HepG2 (cell line): ENCODE data around the gene CTRB2. TPM values are rescaled to one million over a fixed set of nuclear protein-coding genes. Genes with fewer than 3 reads are reported as not detected.

ENCODE experiments used
- AGO1 ChIP-seq: fragments of 200-400 bp; formaldehyde crosslinking; IDR thresholded peaks from 2 replicates; pipeline ENCODE4 v1.6.1; 2017; ENCODE audit warnings: mild to moderate bottlenecking, low read depth, low read length, moderate library complexity; ENCODE audit not compliant: poor library complexity, severe bottlenecking
- AHR ChIP-seq: IDR thresholded peaks from 2 replicates; pipeline ENCODE4 v1.6.1; 2018; ENCODE audit warnings: missing genetic modification reagents, missing compliant biosample characterization
- CHCHD3 ChIP-seq: sonication (generic); formaldehyde crosslinking; IDR thresholded peaks from 2 replicates; pipeline ENCODE4 v1.8.0; 2022; ENCODE audit warnings: mild to moderate bottlenecking, missing genetic modification reagents, moderate library complexity
- DNMT3B ChIP-seq: conservative IDR thresholded peaks from 2 replicates; pipeline ENCODE4 v1.6.1; 2016; ENCODE audit warnings: missing biosample characterization, control low read depth
- EEA1 ChIP-seq: sonication (generic); formaldehyde crosslinking; IDR thresholded peaks from 2 replicates; pipeline ENCODE4 v1.5.1; 2020; ENCODE audit warnings: mild to moderate bottlenecking, missing genetic modification reagents, borderline replicate concordance
- EHMT2 ChIP-seq: fragments of 200-600 bp; sonication (generic); IDR thresholded peaks from 2 replicates; pipeline ENCODE4 v1.7.0; 2017; ENCODE audit warnings: antibody characterized with exemption, low read depth, low read length, borderline replicate concordance
- ERF ChIP-seq: IDR thresholded peaks from 2 replicates; pipeline ENCODE4 v1.6.1; 2018; ENCODE audit warnings: missing biosample characterization, missing genetic modification reagents
- MEF2D ChIP-seq: sonication (generic); formaldehyde crosslinking; IDR thresholded peaks from 2 replicates; pipeline ENCODE4 v1.5.1; 2020; ENCODE audit warnings: mild to moderate bottlenecking, missing genetic modification reagents
- PAX8 ChIP-seq: sonication (generic); formaldehyde crosslinking; IDR thresholded peaks from 2 replicates; pipeline ENCODE4 v1.8.0; 2022; ENCODE audit warnings: mild to moderate bottlenecking, missing genetic modification reagents, borderline replicate concordance
- SMAD9 ChIP-seq: sonication (generic); formaldehyde crosslinking; IDR thresholded peaks from 2 replicates; pipeline ENCODE4 v1.5.1; 2020; ENCODE audit warnings: mild to moderate bottlenecking, missing genetic modification reagents
- TAF1 ChIP-seq: sonication (generic); formaldehyde crosslinking; IDR thresholded peaks from 2 replicates; pipeline ENCODE4 v1.4.0; 2020; ENCODE audit warnings: missing genetic modification reagents
- TP53 ChIP-seq: sonication (generic); formaldehyde crosslinking; conservative IDR thresholded peaks from 2 replicates; pipeline ENCODE4 v1.4.0; 2020; ENCODE audit warnings: missing genetic modification reagents
- ZFP1 ChIP-seq: IDR thresholded peaks from 2 replicates; pipeline ENCODE4 v1.6.1; 2016
- ZNF230 ChIP-seq: sonication (generic); formaldehyde crosslinking; IDR thresholded peaks from 2 replicates; pipeline ENCODE4 v1.4.0; 2020; ENCODE audit warnings: mild to moderate bottlenecking, missing genetic modification reagents
- ZNF280B ChIP-seq: sonication (generic); formaldehyde crosslinking; IDR thresholded peaks from 2 replicates; pipeline ENCODE4 v1.5.0; 2020; ENCODE audit warnings: missing genetic modification reagents, mild to moderate bottlenecking, borderline replicate concordance
- ZNF333 ChIP-seq: sonication (generic); formaldehyde crosslinking; IDR thresholded peaks from 2 replicates; pipeline ENCODE4 v1.4.0; 2020; ENCODE audit warnings: mild to moderate bottlenecking, missing genetic modification reagents, borderline replicate concordance
- ZNF382 ChIP-seq: sonication (generic); formaldehyde crosslinking; IDR thresholded peaks from 2 replicates; pipeline ENCODE4 v1.5.0; 2020; ENCODE audit warnings: missing genetic modification reagents, mild to moderate bottlenecking, borderline replicate concordance
- ZNF431 ChIP-seq: sonication (generic); formaldehyde crosslinking; IDR thresholded peaks from 2 replicates; pipeline ENCODE4 v1.9.0; 2022; ENCODE audit warnings: missing genetic modification reagents, low read depth, mild to moderate bottlenecking, borderline replicate concordance
- ZNF574 ChIP-seq: sonication (generic); formaldehyde crosslinking; IDR thresholded peaks from 2 replicates; pipeline ENCODE4 v1.4.0; 2020; ENCODE audit warnings: missing genetic modification reagents
- ZNF644 ChIP-seq: IDR thresholded peaks from 2 replicates; pipeline ENCODE4 v1.6.1; 2016; ENCODE audit warnings: low read depth
- ZNF678 ChIP-seq: sonication (generic); formaldehyde crosslinking; IDR thresholded peaks from 2 replicates; pipeline ENCODE4 v1.4.0; 2020; ENCODE audit warnings: mild to moderate bottlenecking, missing genetic modification reagents
- ZNF75D ChIP-seq: sonication (generic); formaldehyde crosslinking; IDR thresholded peaks from 2 replicates; pipeline ENCODE4 v1.8.1; 2023; ENCODE audit warnings: missing genetic modification reagents, mild to moderate bottlenecking, borderline replicate concordance
- polyA plus RNA-seq, 8 experiments: library from polyadenylated mRNA; depleted of rRNA in 3 of 8; stranded (reverse) in 7 of 8; unstranded in 1 of 8; fragments of >200 nt; fragmentation: Illumina TruSeq in 4 of 8; extraction: Trizol in 4 of 8; gene quantifications; 2 replicates each; pipeline versions ENCODE4 v1.2.1 to v1.2.3, GENCODE V29; 2011 to 2016; ENCODE audit warnings: low read depth in 4 of 8, missing spikeins in 1 of 8, mixed read lengths in 1 of 8; ENCODE audit not compliant: insufficient read depth in 1 of 8
- total RNA-seq, 5 experiments: library from RNA; depleted of rRNA; stranded (reverse); fragments of >200 nt; fragmentation: Illumina TruSeq; extraction: Trizol; gene quantifications; 2 replicates each; pipeline ENCODE4 v1.2.3, GENCODE V29; 2016; ENCODE audit warnings: low read depth in 1 of 5
- TF ChIP-seq, protein P1 (sequence below): sonication (generic); formaldehyde crosslinking; IDR thresholded peaks from 2 replicates; pipeline ENCODE4 v1.4.0; 2020; ENCODE audit warnings: mild to moderate bottlenecking, missing genetic modification reagents

CTRB2 gene
- total and polyA plus RNA-seq, 2 of the 13 experiments (the other 11 are each of a cell fraction or from before 2014, with no cell fraction given) = 0.13 TPM; not detected in 1

- TF ChIP-seq CHCHD3 (CRISPR knock-in tag) (0 out of 2 replicates have a peak, but pooled peaks have one; percentile 56), ZNF230 (CRISPR knock-in tag) (peak; percentile 92; the same call in 1 of the 2 replicates), TP53 (CRISPR knock-in tag) (peak; percentile 87; the same call in 1 of the 2 replicates), ZNF431 (CRISPR knock-in tag) (peak; percentile 97; the same call in 1 of the 2 replicates), TAF1 (CRISPR knock-in tag) (peak; percentile 83), AGO1 (peak; percentile 83), ERF (CRISPR knock-in tag) (peak; percentile 99), MEF2D (CRISPR knock-in tag) (peak; percentile 92; the same call in 1 of the 2 replicates), ZFP1 (CRISPR knock-in tag) (peak; percentile 88; the same call in 1 of the 2 replicates), EHMT2 (no peak), ZNF333 (CRISPR knock-in tag) (peak; percentile 87), ZNF75D (no peak), DNMT3B (CRISPR knock-in tag) (peak; percentile 42; the same call in 1 of the 2 replicates), AHR (CRISPR knock-in tag) (peak; percentile 80), ZNF644 (CRISPR knock-in tag) (no peak; the same call in 1 of the 2 replicates), PAX8 (no peak), SMAD9 (CRISPR knock-in tag) (no peak), ZNF382 (CRISPR knock-in tag) (no peak), ZNF280B (CRISPR knock-in tag) (no peak), ZNF678 (CRISPR knock-in tag) (no peak; the same call in 1 of the 2 replicates), EEA1 (CRISPR knock-in tag) (0 out of 2 replicates have a peak, but pooled peaks have one; percentile 68), ZNF574 (CRISPR knock-in tag) (peak; percentile 69)
- TF ChIP-seq, protein P1, sequence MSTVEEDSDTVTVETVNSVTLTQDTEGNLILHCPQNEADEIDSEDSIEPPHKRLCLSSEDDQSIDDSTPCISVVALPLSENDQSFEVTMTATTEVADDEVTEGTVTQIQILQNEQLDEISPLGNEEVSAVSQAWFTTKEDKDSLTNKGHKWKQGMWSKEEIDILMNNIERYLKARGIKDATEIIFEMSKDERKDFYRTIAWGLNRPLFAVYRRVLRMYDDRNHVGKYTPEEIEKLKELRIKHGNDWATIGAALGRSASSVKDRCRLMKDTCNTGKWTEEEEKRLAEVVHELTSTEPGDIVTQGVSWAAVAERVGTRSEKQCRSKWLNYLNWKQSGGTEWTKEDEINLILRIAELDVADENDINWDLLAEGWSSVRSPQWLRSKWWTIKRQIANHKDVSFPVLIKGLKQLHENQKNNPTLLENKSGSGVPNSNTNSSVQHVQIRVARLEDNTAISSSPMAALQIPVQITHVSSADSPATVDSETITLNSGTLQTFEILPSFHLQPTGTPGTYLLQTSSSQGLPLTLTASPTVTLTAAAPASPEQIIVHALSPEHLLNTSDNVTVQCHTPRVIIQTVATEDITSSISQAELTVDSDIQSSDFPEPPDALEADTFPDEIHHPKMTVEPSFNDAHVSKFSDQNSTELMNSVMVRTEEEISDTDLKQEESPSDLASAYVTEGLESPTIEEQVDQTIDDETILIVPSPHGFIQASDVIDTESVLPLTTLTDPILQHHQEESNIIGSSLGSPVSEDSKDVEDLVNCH (CRISPR knock-in tag) = no peak
Observed at GRCh38 chr16:75244844-75245758, 38.1 kb upstream of the CTRB2 start (continued).
